SK-MEL-5 (cell line): ENCODE data around the gene FCHSD1. TPM values are rescaled to one million over a fixed set of nuclear protein-coding genes. Genes with fewer than 3 reads are reported as not detected.

Experiments used
- DNase-seq: peaks from one replicate; pipeline ENCODE4 v3.0.0-alpha.2; 2016; ENCODE audit warnings: low read depth, low spot score
- in situ Hi-C: cut with HindIII; loops from 2 replicates; pipeline ENCODE4 v1.10.0; 2016; ENCODE audit warnings: low sequenced_read_pairs, high pct_unique_total_duplicates, low pct_unique_long_range_greater_than_20kb
- total RNA-seq: library from RNA; depleted of rRNA; stranded (reverse); fragments of >200 nt; shearing (Covaris generic); gene quantifications from 2 replicates; pipeline ENCODE4 v1.2.3, GENCODE V29; 2014

FCHSD1 gene
- total RNA-seq, 1 experiment from 2014 or later, result 12.6 TPM

- in situ Hi-C loops, result no loop called here
- DNase-seq, result no peak
Measured at GRCh38 chr5:141680178-141680577, 29.0 kb upstream of the FCHSD1 start.

DNA sequence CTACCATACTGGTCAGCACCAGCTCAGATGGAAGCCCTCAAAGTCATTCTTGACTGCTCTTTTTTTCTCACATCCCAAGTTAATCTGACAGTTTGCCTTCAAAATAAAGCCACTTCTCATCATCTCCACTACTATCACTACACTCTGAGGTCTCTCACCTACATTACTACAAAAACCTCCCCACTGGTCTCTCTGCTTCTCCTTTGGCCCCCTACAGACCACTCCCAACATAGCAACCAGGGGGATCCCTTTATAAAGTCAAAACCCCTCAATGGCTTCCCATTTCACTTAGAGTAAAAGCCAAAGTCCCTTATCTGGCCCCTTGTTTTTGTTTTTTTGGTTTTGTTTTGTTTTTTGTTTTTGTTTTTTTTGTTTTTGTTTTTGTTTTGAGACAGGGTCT lies 26.2 kb upstream of the FCHSD1 start:
- in situ Hi-C loops, result no loop called here
- DNase-seq, result peak; percentile 47

- in situ Hi-C loops, result no loop called here
- DNase-seq, result no peak
Measured at GRCh38 chr5:141675672-141676071, 24.5 kb upstream of the FCHSD1 start.

GRCh38 chr5:141674747-141675146 lies 23.5 kb upstream of the FCHSD1 start:
- in situ Hi-C loops, result no loop called here
- DNase-seq, result no peak

DNA sequence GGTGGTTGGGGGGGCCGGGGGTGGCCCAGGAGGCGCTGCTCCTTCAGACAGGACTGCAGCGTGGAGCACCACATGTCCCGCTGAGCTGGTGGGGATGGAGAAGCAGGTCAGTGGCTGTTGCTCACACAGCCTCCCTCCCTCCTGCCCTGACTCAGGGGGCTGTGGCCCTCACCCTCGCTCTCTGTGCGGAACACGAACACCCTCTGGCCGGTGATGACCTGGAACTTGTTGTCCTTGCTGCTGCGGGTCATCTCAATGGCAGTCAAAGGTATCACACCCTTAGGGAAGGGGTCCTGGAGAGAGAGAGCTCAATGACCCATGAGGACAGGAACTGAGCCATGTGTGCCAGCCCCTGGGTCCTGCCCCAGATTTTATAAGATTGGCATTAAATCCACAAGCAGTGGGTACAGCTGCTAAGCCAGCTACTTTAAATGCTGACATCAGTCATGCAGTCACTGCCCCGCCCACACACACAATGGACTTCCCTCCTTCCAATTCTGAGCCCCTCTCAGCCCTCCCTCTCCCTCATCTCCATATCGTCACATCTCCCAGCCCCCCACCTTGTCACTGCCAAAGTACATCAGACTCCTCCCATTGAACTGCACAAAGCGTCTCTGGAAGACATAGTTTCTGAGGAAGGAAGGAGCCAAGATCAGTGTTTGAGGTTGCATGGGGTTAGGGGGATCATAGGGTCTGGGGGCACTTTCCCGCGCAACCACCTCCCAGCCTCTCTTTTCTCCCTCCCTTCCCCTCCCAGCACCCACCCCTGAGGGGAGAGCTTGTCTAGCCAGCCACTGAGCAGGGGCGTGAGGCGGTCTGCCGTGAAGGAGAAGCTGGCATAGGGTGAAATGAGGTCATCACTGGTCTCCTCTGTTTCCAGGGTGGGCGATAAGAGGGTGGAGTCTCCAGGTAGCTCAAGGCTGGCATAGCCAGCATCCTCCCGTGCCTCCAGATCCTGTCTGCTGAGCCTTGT lies 21.9 kb upstream of the FCHSD1 start:
- in situ Hi-C loops, result no loop called here
- no peak for DNase-seq

GRCh38 chr5:141672071-141672840 lies 21.0 kb upstream of the FCHSD1 start:
- in situ Hi-C loops, result no loop called here

DNA sequence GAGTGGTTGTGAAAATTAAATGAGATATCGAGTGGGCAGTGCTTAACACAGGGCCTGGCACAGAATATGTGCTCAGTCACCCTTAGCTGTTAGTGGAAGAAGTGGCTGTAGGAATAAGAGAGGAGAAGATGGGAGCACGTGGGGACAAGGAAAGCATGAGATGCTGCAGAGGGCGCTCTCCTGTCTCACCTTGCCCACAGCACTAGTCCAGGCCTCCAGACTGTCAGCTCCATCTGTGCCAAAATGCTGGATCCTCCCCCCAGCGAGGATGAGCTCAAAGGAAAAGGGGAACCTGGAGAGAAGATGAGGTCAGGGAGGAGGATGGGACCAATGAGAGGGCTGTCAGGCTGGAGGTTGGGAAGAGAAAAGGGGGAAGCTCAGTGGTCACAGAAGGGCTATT lies 18.3 kb upstream of the FCHSD1 start:
- in situ Hi-C loops, result no loop called here

More at GRCh38 chr5:141672071-141672840, 21.0 kb upstream of the FCHSD1 start:
- DNase-seq, result no peak

DNA sequence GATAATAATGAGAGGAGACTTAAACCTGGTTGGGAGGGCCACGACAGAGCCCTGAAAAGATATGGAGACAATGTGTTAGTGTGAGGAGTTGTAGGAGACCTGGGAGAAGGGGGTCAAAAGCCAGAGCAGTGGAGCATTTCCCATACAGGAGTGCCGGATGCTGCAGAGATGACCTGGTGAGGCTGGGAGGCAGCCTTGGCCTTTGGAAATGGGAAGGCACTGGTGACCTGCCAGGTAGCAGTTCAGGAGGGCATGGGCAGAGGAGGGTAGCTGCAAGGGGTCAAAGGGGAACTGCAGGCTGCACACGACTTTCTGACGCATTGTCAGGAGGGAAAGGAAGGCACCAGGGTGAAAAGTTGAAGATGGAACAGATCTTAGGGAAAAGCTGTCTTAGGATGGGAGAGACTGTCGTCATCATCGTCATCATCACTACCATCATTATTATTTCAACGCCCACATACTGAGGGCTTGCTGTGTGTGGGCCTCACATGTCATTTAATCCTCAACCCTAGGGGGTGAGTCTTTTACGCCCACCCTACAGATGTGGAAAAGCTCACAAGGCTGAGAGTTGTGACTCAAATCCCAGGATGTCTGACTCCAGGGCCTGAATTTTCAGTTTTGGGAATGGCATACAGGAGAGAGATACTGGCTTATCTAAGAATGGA lies 17.5 kb upstream of the FCHSD1 start:
- no peak for DNase-seq
- in situ Hi-C loops, result no loop called here

More for the DNA sequence above, 18.3 kb upstream of the FCHSD1 start:
- peak; percentile 35 for DNase-seq

DNA sequence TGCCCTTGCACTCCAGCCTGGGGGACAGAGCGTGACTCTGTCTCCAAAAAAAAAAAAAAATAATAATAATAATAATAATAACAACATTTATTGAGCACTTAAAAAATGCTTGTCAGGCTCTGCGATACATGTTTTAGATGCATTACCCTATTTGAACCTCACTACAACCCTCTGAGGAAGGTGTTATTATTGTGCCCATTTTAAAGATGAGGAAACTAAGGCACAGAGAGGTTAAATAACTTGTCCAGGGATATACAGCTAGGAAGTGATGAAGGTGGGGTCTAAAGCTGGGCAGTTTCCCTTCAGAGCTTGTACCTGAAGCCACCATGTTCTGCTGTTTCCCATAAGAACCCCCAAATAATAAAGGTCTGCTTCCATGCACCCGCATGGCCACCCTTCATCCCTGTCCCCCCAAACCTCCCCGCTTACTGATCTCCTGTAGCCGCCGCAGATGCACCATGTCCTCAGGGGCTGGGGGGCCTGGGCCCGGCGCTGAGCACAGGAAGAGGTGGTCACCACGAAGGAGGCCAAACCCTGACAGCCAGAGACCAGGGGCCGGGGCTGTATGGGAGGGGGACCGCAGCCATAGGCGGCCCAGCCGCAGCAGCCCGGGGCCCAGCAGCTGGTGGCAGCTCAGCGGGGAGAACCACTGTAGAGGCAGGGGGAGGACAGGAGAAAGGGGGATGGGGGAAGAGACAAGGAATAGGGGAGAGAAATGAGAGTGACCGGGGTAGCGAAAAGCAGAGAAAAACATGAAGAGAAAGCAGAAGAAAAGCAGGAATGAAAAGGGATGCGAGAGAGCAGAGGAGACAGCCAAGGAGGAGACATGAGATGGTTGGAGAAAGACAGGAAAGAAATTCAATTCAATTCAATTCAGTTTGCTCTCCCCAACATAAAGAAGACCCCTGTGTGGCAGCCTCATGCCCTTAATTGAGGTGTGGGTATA lies 15.1 kb upstream of the FCHSD1 start:
- in situ Hi-C loops, result no loop called here
- no peak for DNase-seq

GRCh38 chr5:141664733-141665461 lies 13.7 kb upstream of the FCHSD1 start:
- DNase-seq, result peak; percentile 82
- in situ Hi-C loops, result no loop called here

GRCh38 chr5:141663506-141663905 lies 12.3 kb upstream of the FCHSD1 start:
- in situ Hi-C loops, result no loop called here
- DNase-seq, result peak; percentile 27

DNA sequence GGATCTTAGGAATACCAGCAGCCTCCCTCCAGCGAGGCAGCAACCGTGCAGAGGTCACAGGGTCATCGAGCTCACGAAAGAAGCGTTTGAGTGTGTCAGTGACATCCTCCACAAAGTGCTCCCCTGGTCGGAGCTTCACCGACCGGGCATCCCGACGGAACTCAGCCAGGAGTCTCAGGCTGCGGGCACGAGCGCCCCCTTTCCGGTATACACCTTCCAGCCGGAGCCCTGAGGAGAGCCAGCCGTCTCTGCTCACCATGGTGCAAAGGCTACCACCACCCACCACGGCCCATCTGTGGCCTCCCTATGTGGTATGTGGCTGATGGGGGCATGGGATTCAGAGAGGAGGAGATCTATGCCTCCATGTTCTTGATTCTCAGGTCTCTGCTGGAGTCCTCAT lies 10.8 kb upstream of the FCHSD1 start:
- in situ Hi-C loops, result no loop called here
- no peak for DNase-seq

DNA sequence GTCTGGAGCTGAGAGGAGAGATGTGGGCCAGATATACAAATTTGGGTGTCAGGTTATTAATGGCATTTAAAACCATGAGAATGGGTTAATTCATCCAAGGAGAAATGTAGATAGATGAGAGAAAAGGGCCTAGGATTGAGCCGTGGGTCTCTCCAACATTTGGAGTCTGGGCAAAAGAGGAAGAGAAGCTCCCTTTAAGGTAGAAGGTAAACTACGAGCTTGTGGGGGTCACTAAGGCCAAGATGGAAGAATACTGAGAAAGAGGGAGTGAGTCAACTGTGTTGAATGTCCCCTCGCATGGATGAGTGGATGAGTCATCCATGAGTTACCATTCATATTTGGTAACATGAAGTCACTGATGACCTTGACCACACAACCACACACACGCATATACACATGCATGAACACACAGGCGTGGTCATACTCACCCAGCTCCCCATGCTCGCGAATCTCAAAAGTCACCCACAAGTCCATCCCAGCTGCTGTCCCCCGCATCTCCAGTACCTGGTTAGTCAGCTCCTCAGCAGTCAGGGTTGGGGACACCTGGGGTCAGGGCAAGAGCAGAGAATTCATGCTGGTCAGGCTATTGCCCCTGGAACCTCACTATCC lies 6.8 kb upstream of the FCHSD1 start:
- no peak for DNase-seq
- in situ Hi-C loops, result no loop called here

GRCh38 chr5:141657404-141657803 lies 6.2 kb upstream of the FCHSD1 start:
- in situ Hi-C loops, result no loop called here
- DNase-seq, result no peak

DNA sequence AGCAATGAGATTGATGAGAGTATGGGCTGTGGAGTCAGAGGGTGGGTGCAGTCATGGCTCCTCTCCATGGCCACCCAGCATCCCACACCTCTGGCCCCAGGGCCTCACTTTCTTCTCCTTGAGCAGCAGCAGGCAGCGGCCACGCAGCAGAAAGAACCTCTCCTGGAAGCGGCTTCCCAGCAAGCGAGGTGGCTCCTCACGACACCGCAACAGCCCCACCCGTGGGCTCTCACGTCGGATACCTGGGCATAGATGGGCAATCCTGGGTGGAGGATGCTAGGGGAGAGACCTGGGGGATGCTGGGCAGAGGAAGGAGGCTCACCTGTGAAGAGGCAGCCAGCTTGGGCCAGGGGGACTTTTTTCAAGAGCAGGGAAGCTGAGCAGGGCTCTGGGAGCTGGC lies 5.2 kb upstream of the FCHSD1 start:
- in situ Hi-C loops, result no loop called here
- no peak for DNase-seq

DNA sequence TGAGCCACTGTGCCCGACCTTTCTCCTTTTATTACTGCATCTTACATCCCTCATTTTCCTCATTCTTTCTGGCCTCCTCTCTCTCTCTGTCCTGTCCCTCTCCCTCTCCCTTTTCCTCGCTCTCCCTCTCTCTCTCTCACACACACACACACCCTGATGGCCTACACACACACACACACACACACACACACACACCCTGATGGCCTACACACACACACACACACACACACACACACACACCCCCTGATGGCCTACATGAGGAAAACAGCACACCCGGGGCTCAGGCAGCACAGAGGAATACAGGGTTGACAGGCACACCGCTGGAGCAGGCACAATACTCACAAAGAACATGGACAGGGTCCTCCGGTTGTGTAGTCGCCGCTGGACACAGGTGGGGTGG lies 3.8 kb upstream of the FCHSD1 start:
- in situ Hi-C loops, result no loop called here

More for the DNA sequence above, 3.8 kb upstream of the FCHSD1 start:
- no peak for DNase-seq
